WTC11 (cell line): ENCODE data around the gene BFAR. TPM values are rescaled to one million over a fixed set of nuclear protein-coding genes. Genes with fewer than 3 reads are reported as not detected.
A peak's percentile ranks its signal among the peaks of the same experiment; 100 is the strongest.

ENCODE experiments used
- ATAC-seq: fragments of 200-7000 bp; cut with Tn5 transposase; 2 replicates; pipeline ENCODE4 v1.10.0; 2021; ENCODE audit warnings: mild to moderate bottlenecking, moderate library complexity
- CTCF ChIA-PET: fragments of 300-600 bp; sonication (Branson Sonifier 250); formaldehyde crosslinking; loops from one replicate; lab custom pipeline; 2021; ENCODE audit warnings: antibody characterized with exemption; lab: Charles Lee
- POLR2A ChIA-PET: fragments of 350-600 bp; sonication (Branson Sonifier 250); formaldehyde crosslinking; loops from one replicate; lab custom pipeline; 2021; ENCODE audit warnings: antibody characterized with exemption; lab: Charles Lee
- DNase-seq: peaks from one replicate; pipeline ENCODE4 v3.0.0; 2021; ENCODE audit warnings: low spot score
- H3K27ac Mint-ChIP-seq: 2 replicates; pipeline ENCODE4 v1.8.0; 2021; ENCODE audit warnings: mixed read lengths
- H3K27me3 Mint-ChIP-seq: 2 replicates; pipeline ENCODE4 v1.8.0; 2021; ENCODE audit warnings: low read depth, mild to moderate bottlenecking, moderate library complexity, mixed read lengths
- H3K36me3 Mint-ChIP-seq: 2 replicates; pipeline ENCODE4 v1.8.0; 2021; ENCODE audit warnings: mixed read lengths
- H3K4me1 Mint-ChIP-seq: 2 replicates; pipeline ENCODE4 v1.8.0; 2022; ENCODE audit warnings: mixed read lengths
- H3K4me3 Mint-ChIP-seq: 2 replicates; pipeline ENCODE4 v1.8.0; 2021; ENCODE audit warnings: mild to moderate bottlenecking, moderate library complexity, mixed read lengths
- H3K9me3 Mint-ChIP-seq: 2 replicates; pipeline ENCODE4 v1.8.0; 2021; ENCODE audit warnings: mixed read lengths
- AFF4 ChIP-seq: sonication (generic); formaldehyde crosslinking; IDR thresholded peaks from 2 replicates; pipeline ENCODE4 v1.8.1; 2023; ENCODE audit warnings: mild to moderate bottlenecking, missing genetic modification reagents, borderline replicate concordance
- ATF1 ChIP-seq: sonication (generic); formaldehyde crosslinking; IDR thresholded peaks from 2 replicates; pipeline ENCODE4 v1.8.1; 2023; ENCODE audit warnings: mild to moderate bottlenecking, moderate library complexity, missing genetic modification reagents
- CREM ChIP-seq: sonication (generic); formaldehyde crosslinking; IDR thresholded peaks from 2 replicates; pipeline ENCODE4 v1.8.1; 2022; ENCODE audit warnings: mild to moderate bottlenecking, missing genetic modification reagents, moderate library complexity
- E2F1 ChIP-seq: sonication (generic); formaldehyde crosslinking; IDR thresholded peaks from 2 replicates; pipeline ENCODE4 v1.8.0; 2022; ENCODE audit warnings: mild to moderate bottlenecking, missing genetic modification reagents
- IRF2 ChIP-seq: sonication (generic); formaldehyde crosslinking; IDR thresholded peaks from 2 replicates; pipeline ENCODE4 v1.8.0; 2022; ENCODE audit warnings: low read depth, missing genetic modification reagents, borderline replicate concordance
- MYBL2 ChIP-seq: sonication (generic); formaldehyde crosslinking; IDR thresholded peaks from 2 replicates; pipeline ENCODE4 v1.8.1; 2023; ENCODE audit warnings: mild to moderate bottlenecking, moderate library complexity, missing genetic modification reagents
- NR1H2 ChIP-seq: sonication (generic); formaldehyde crosslinking; IDR thresholded peaks from 2 replicates; pipeline ENCODE4 v1.9.0; 2021; ENCODE audit warnings: mild to moderate bottlenecking, moderate library complexity, missing genetic modification reagents
- NR2C2 ChIP-seq: sonication (generic); formaldehyde crosslinking; IDR thresholded peaks from 2 replicates; pipeline ENCODE4 v1.8.0; 2022; ENCODE audit warnings: mild to moderate bottlenecking, missing genetic modification reagents
- SP1 ChIP-seq: sonication (generic); formaldehyde crosslinking; conservative IDR thresholded peaks from 2 replicates; pipeline ENCODE4 v1.8.1; 2022; ENCODE audit warnings: missing genetic modification reagents
- ZNF121 ChIP-seq: sonication (generic); formaldehyde crosslinking; IDR thresholded peaks from 2 replicates; pipeline ENCODE4 v1.8.0; 2023; ENCODE audit warnings: missing genetic modification reagents
- ZNF232 ChIP-seq: sonication (generic); formaldehyde crosslinking; IDR thresholded peaks from 2 replicates; pipeline ENCODE4 v1.8.0; 2022; ENCODE audit warnings: mild to moderate bottlenecking, missing genetic modification reagents
- ZNF416 ChIP-seq: fragments of 250-450 bp; sonication (Bioruptor Pico); IDR thresholded peaks from 2 replicates; pipeline ENCODE4 v1.9.0; 2021; ENCODE audit warnings: mild to moderate bottlenecking, inconsistent platforms
- total RNA-seq: library from RNA; stranded (reverse); gene quantifications from 3 replicates; pipeline ENCODE4 v1.2.3, GENCODE V29; 2021
- TF ChIP-seq, protein P1 (sequence below): sonication (generic); formaldehyde crosslinking; IDR thresholded peaks from 2 replicates; pipeline ENCODE4 v1.8.1; 2023; ENCODE audit warnings: mild to moderate bottlenecking, missing genetic modification reagents, moderate library complexity
- TF ChIP-seq, protein P2 (sequence below): sonication (generic); formaldehyde crosslinking; IDR thresholded peaks from 2 replicates; pipeline ENCODE4 v1.8.0; 2023; ENCODE audit warnings: missing genetic modification reagents, mild to moderate bottlenecking, borderline replicate concordance
- TF ChIP-seq, protein P3 (sequence below): sonication (generic); formaldehyde crosslinking; IDR thresholded peaks from 2 replicates; pipeline ENCODE4 v1.8.0; 2022; ENCODE audit warnings: mild to moderate bottlenecking, missing genetic modification reagents
- TF ChIP-seq, protein P4 (sequence below): sonication (generic); formaldehyde crosslinking; IDR thresholded peaks from 2 replicates; pipeline ENCODE4 v1.8.0; 2023; ENCODE audit warnings: missing genetic modification reagents

BFAR gene
- total RNA-seq, 1 experiment from 2014 or later = 70.3 TPM

DNA sequence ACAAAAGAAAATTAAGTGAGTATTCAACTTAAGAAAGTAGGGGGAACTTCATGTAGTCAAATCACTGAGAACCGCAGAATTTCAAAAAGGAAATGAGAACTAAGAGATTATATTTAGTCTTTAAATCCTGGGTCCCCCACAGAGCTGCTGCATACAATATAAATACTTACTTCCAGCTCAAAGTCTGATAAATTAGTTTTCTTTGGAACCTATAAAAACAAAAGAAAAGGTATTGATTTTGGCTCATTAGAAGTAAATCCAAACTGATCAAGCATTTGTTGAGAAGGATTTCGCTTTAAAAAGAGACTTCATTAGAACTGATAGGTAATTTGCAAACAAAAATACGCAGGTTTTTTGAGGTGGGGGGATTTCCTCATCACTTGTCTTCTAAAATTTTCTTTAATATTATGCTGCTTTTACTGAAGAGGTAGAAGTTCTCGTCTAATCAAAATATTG lies 24.6 kb upstream of the BFAR start:
- POLR2A ChIA-PET = no interaction called here
- H3K27ac Mint-ChIP-seq = peak overlapping the region; percentile 55

More for the DNA sequence above, 24.6 kb upstream of the BFAR start:
- CTCF ChIA-PET = no interaction called here
- DNase-seq = no peak
- TF ChIP-seq ZNF232 (CRISPR knock-in tag) (no peak), SP1 (CRISPR knock-in tag) (no peak), ATF1 (CRISPR knock-in tag) (no peak), NR1H2 (no peak), NR2C2 (CRISPR knock-in tag) (no peak), E2F1 (no peak), ZNF121 (CRISPR knock-in tag) (no peak), ZNF416 (CRISPR knock-in tag) (no peak), AFF4 (CRISPR knock-in tag) (no peak), CREM (CRISPR knock-in tag) (no peak), IRF2 (no peak), MYBL2 (CRISPR knock-in tag) (no peak)
- TF ChIP-seq, protein P1, sequence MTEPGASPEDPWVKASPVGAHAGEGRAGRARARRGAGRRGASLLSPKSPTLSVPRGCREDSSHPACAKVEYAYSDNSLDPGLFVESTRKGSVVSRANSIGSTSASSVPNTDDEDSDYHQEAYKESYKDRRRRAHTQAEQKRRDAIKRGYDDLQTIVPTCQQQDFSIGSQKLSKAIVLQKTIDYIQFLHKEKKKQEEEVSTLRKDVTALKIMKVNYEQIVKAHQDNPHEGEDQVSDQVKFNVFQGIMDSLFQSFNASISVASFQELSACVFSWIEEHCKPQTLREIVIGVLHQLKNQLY (CRISPR knock-in tag) = no peak
- TF ChIP-seq, protein P2, sequence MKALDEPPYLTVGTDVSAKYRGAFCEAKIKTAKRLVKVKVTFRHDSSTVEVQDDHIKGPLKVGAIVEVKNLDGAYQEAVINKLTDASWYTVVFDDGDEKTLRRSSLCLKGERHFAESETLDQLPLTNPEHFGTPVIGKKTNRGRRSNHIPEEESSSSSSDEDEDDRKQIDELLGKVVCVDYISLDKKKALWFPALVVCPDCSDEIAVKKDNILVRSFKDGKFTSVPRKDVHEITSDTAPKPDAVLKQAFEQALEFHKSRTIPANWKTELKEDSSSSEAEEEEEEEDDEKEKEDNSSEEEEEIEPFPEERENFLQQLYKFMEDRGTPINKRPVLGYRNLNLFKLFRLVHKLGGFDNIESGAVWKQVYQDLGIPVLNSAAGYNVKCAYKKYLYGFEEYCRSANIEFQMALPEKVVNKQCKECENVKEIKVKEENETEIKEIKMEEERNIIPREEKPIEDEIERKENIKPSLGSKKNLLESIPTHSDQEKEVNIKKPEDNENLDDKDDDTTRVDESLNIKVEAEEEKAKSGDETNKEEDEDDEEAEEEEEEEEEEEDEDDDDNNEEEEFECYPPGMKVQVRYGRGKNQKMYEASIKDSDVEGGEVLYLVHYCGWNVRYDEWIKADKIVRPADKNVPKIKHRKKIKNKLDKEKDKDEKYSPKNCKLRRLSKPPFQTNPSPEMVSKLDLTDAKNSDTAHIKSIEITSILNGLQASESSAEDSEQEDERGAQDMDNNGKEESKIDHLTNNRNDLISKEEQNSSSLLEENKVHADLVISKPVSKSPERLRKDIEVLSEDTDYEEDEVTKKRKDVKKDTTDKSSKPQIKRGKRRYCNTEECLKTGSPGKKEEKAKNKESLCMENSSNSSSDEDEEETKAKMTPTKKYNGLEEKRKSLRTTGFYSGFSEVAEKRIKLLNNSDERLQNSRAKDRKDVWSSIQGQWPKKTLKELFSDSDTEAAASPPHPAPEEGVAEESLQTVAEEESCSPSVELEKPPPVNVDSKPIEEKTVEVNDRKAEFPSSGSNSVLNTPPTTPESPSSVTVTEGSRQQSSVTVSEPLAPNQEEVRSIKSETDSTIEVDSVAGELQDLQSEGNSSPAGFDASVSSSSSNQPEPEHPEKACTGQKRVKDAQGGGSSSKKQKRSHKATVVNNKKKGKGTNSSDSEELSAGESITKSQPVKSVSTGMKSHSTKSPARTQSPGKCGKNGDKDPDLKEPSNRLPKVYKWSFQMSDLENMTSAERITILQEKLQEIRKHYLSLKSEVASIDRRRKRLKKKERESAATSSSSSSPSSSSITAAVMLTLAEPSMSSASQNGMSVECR (CRISPR knock-in tag) = no peak
- TF ChIP-seq, protein P3, sequence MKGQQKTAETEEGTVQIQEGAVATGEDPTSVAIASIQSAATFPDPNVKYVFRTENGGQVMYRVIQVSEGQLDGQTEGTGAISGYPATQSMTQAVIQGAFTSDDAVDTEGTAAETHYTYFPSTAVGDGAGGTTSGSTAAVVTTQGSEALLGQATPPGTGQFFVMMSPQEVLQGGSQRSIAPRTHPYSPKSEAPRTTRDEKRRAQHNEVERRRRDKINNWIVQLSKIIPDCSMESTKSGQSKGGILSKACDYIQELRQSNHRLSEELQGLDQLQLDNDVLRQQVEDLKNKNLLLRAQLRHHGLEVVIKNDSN = no peak
- TF ChIP-seq, protein P4, sequence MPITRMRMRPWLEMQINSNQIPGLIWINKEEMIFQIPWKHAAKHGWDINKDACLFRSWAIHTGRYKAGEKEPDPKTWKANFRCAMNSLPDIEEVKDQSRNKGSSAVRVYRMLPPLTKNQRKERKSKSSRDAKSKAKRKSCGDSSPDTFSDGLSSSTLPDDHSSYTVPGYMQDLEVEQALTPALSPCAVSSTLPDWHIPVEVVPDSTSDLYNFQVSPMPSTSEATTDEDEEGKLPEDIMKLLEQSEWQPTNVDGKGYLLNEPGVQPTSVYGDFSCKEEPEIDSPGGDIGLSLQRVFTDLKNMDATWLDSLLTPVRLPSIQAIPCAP (CRISPR knock-in tag) = no peak
- peaks cover 15% of the 10 kb centered on the region for H3K4me1 Mint-ChIP-seq
- H3K27me3 Mint-ChIP-seq = no peaks in the 10 kb centered on the region
- no peaks in the 10 kb centered on the region for H3K9me3 Mint-ChIP-seq
- no peak for ATAC-seq
- H3K4me3 Mint-ChIP-seq = no peak overlapping the region
- peaks cover 52% of the 10 kb centered on the region for H3K36me3 Mint-ChIP-seq
